PC-9 (cell line): ENCODE data around the gene C3orf33. TPM values are rescaled to one million over a fixed set of nuclear protein-coding genes. Genes with fewer than 3 reads are reported as not detected.
A peak's percentile ranks its signal among the peaks of the same experiment; 100 is the strongest.

Experiments used
- BruUV-seq: library from RNA; stranded (reverse); fragments of 400-500 nt; replicated peaks from 2 replicates; lab custom pipeline; 2021; lab: Mats Ljungman, UMichigan
- CTCF ChIA-PET: fragments of 300-600 bp; sonication (Branson Sonifier 250); formaldehyde crosslinking; loops from one replicate; lab custom pipeline; 2022; ENCODE audit warnings: antibody characterized with exemption; lab: Charles Lee
- POLR2A ChIA-PET: fragments of 300-600 bp; sonication (Branson Sonifier 250); formaldehyde crosslinking; loops from one replicate; lab custom pipeline; 2022; ENCODE audit warnings: antibody characterized with exemption; ENCODE audit not compliant: unreplicated experiment; lab: Charles Lee
- DNase-seq, 2 experiments: peaks; one replicate each; pipeline versions ENCODE4 v3.0.0 to v3.0.0-alpha.2; 2015 to 2022; ENCODE audit warnings: mixed read lengths in 1 of 2
- H2AFZ ChIP-seq: fragments of 200-600 bp; sonication (generic); 2 replicates; pipeline ENCODE4 v1.8.1; 2017; ENCODE audit warnings: antibody characterized with exemption
- H3F3A ChIP-seq: fragments of 200-600 bp; sonication (generic); 2 replicates; pipeline ENCODE4 v1.8.1; 2017; ENCODE audit warnings: antibody characterized with exemption, mild to moderate bottlenecking, low read depth; ENCODE audit not compliant: insufficient read depth
- H3K27ac ChIP-seq: fragments of 200-600 bp; sonication (generic); 2 replicates; pipeline ENCODE4 v1.6.1; 2016; ENCODE audit warnings: mixed run types
- H3K27me3 ChIP-seq: fragments of 200-600 bp; sonication (generic); 2 replicates; pipeline ENCODE4 v1.6.1; 2016; ENCODE audit warnings: low read depth, mixed run types; ENCODE audit not compliant: insufficient read depth
- H3K36me3 ChIP-seq: fragments of 200-600 bp; sonication (generic); 2 replicates; pipeline ENCODE4 v1.6.1; 2016; ENCODE audit warnings: low read depth, mixed run types
- H3K4me1 ChIP-seq: fragments of 200-600 bp; sonication (generic); replicated peaks from 2 replicates; pipeline ENCODE4 v1.6.1; 2016; ENCODE audit warnings: mixed run types; ENCODE audit not compliant: insufficient read depth
- H3K4me2 ChIP-seq: fragments of 200-600 bp; sonication (generic); 2 replicates; pipeline ENCODE4 v1.6.1; 2017; ENCODE audit warnings: mixed run types
- H3K4me3 ChIP-seq: fragments of 200-600 bp; sonication (generic); 2 replicates; pipeline ENCODE4 v1.6.1; 2016; ENCODE audit warnings: mixed run types
- H3K79me2 ChIP-seq: fragments of 200-600 bp; sonication (generic); 2 replicates; pipeline ENCODE4 v1.6.1; 2017; ENCODE audit warnings: low read depth, mixed run types
- H3K9me2 ChIP-seq: fragments of 200-600 bp; sonication (generic); 2 replicates; pipeline ENCODE4 v1.8.1; 2017; ENCODE audit warnings: mild to moderate bottlenecking; ENCODE audit not compliant: insufficient read depth
- H3K9me3 ChIP-seq: fragments of 200-600 bp; sonication (generic); 2 replicates; pipeline ENCODE4 v1.8.1; 2016; ENCODE audit warnings: low read depth; ENCODE audit not compliant: insufficient read depth
- H4K20me1 ChIP-seq: fragments of 200-600 bp; sonication (generic); 2 replicates; pipeline ENCODE4 v1.8.1; 2017; ENCODE audit not compliant: insufficient read depth
- EZH2 ChIP-seq: fragments of 200-600 bp; sonication (generic); IDR thresholded peaks from 2 replicates; pipeline ENCODE4 v1.8.0; 2017; ENCODE audit warnings: antibody characterized with exemption, low read depth
- intact Hi-C: fragments of 100-400 bp; cut with micrococcal nuclease; formaldehyde crosslinking; loops from one replicate; pipeline ENCODE4 v1.10.0; 2022; ENCODE audit not compliant: unreplicated experiment
- total RNA-seq: library from RNA; stranded (reverse); gene quantifications from 2 replicates; pipeline ENCODE4 v1.2.3, GENCODE V29; 2021
- TF ChIP-seq, protein P1 (sequence below): fragments of 200-600 bp; sonication (generic); conservative IDR thresholded peaks from 2 replicates; pipeline ENCODE4 v1.6.1; 2017; ENCODE audit warnings: mixed run types, antibody characterized with exemption, mild to moderate bottlenecking, moderate library complexity

Gene C3orf33
- total RNA-seq, 1 experiment from 2014 or later: 1.1 TPM

DNA sequence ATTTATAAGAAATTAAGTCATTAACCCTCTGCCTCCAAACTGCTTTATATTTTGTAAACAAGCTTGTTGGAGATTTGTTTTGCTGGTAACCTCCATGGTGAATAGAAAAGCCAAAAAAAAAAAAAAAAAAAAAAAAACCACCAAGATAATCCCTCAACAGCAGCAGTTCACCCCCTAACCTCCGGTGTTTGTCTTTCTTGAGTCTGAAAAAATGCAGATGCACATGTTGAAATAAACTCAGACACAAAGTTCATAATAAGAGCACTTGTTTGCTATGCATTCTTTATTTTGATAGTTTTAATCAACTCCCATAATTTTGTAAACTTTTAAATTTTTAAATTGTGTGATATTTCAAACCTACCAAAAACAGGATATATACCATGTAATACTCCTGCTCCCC is 59.4 kb downstream of the C3orf33 start:
- BruUV-seq: no TSS peak
- no peak overlapping the region for H2AFZ ChIP-seq
- no peak for DNase-seq
- H3K4me2 ChIP-seq: no peak overlapping the region
- H3F3A ChIP-seq: peaks cover 11% of the 10 kb centered on the region; the same call in 1 of the 2 replicates
- H3K36me3 ChIP-seq: no peaks in the 10 kb centered on the region
- ChIA-PET POLR2A (no interaction called here), CTCF (no interaction called here)
- no peaks in the 10 kb centered on the region for H3K9me2 ChIP-seq
- no peaks in the 10 kb centered on the region for H3K9me3 ChIP-seq
- H3K27ac ChIP-seq: no peak overlapping the region
- H4K20me1 ChIP-seq: no peaks in the 10 kb centered on the region
- no peak overlapping the region for H3K4me3 ChIP-seq
- H3K27me3 ChIP-seq: no peaks in the 10 kb centered on the region
- H3K4me1 ChIP-seq: peaks cover 32% of the 10 kb centered on the region
- TF ChIP-seq, protein P1, sequence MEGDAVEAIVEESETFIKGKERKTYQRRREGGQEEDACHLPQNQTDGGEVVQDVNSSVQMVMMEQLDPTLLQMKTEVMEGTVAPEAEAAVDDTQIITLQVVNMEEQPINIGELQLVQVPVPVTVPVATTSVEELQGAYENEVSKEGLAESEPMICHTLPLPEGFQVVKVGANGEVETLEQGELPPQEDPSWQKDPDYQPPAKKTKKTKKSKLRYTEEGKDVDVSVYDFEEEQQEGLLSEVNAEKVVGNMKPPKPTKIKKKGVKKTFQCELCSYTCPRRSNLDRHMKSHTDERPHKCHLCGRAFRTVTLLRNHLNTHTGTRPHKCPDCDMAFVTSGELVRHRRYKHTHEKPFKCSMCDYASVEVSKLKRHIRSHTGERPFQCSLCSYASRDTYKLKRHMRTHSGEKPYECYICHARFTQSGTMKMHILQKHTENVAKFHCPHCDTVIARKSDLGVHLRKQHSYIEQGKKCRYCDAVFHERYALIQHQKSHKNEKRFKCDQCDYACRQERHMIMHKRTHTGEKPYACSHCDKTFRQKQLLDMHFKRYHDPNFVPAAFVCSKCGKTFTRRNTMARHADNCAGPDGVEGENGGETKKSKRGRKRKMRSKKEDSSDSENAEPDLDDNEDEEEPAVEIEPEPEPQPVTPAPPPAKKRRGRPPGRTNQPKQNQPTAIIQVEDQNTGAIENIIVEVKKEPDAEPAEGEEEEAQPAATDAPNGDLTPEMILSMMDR: no peak
- TF ChIP-seq EZH2: no peak
- intact Hi-C loops: loop anchor here (10.0 kb wide), 1 partner anchor 58 kb away; the partner anchor contains the start of gene C3orf33
- no peaks in the 10 kb centered on the region for H3K79me2 ChIP-seq

DNA sequence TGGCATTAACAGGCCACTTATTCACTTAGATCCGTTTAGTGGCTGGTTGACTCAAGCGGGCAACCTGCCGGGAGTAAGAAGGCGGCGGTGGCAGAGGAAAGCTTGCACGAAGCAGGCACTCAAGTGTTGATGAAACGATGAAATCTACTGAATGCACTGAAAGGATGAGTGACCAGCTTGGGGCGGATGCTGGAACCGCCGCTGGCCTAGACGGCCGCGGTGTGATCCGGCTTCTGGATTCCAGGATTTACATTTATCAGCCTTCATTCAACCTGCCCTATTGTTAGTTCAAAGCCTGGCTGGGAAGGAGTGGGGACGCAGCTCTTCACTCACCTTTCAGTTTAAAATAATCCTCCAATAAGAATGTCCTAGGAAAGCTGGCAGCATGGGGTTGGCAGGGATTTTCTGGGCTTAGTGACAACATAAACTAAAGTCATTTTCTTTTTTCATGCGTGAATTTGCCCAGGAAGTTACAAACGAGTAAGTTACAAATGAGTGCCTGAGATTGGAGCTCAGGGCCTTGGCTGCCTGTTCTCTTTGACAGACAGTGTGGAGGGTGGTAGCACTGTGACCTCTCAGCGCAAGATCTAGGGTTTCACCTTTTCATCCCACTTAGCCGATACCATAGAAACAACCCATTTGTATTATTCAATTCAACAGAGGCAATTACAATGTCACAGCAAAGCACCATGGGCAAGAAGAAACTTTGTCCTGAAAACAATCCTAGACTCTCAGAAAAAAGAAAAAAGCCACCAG is 60.1 kb downstream of the C3orf33 start:
- TF ChIP-seq EZH2: no peak
- peaks cover 11% of the 10 kb centered on the region; the same call in 1 of the 2 replicates for H3F3A ChIP-seq
- intact Hi-C loops: loop anchor here (2.0 to 10.0 kb wide), 2 partner anchors 59 to 109 kb away; partner anchors contain the start of genes C3orf33 and SLC33A1
- H3K9me3 ChIP-seq: no peaks in the 10 kb centered on the region
- no peak overlapping the region for H3K27ac ChIP-seq
- no peak overlapping the region for H2AFZ ChIP-seq
- H3K4me2 ChIP-seq: no peak overlapping the region
- no peaks in the 10 kb centered on the region for H3K9me2 ChIP-seq
- CTCF ChIA-PET: no interaction called here
- no peak for DNase-seq
- no peak overlapping the region for H3K4me3 ChIP-seq
- no peaks in the 10 kb centered on the region for H3K27me3 ChIP-seq
- H3K4me1 ChIP-seq: peaks cover 33% of the 10 kb centered on the region
- no peaks in the 10 kb centered on the region for H3K36me3 ChIP-seq
- BruUV-seq: no TSS peak
- H3K79me2 ChIP-seq: no peaks in the 10 kb centered on the region
- POLR2A ChIA-PET: no interaction called here
- H4K20me1 ChIP-seq: no peaks in the 10 kb centered on the region

DNA sequence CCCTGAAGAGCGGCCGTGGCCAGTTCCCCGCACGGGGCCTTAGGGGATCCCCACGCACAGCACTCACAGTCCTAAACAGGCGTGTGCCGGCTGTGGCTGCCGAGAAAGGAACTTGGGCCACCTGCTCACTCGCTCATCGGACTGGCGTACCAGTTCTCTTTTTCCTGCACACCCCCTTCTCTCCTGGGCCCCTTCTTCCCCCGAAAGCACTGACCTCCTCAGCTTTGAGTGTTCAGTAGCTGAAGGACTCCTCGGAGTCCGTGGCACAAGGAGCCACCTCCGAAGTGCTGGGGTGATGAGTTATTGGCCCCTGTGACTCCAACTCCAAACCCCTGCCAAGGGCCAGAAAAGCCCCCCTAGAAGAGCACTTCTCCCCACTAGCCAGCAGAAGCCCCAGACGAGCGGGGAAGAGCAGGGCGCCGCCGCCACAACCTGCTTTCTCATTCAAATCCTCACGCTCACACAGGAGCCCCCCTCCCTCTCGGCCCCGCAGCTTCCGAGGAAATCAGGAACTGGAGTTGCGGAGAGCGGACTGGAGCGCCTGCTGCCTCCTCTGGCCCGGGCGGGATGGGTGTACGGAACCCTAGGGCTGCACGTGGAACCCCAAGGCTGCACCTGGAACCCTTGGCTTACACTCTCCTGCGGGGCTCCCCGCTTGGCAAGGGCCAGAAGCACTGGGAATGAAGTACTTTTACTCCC is 61.3 kb downstream of the C3orf33 start, which contains the start of gene PLCH1:
Gene PLCH1 (minus strand): TSS at position 446 of the 699 bp plus-strand sequence. CDS start 40,847 bp downstream, outside the sequence.
- Histone ChIP-seq H4K20me1 (no peaks in the 10 kb centered on the region), H3K27me3 (no peaks in the 10 kb centered on the region), H3K4me2 (peak within 1 kb of the TSS; percentile 87), H3K36me3 (no peaks in the 10 kb centered on the region), H3K4me3 (peak within 1 kb of the TSS; percentile 85), H3K9me2 (no peaks in the 10 kb centered on the region), H3K4me1 (peaks cover 33% of the 10 kb centered on the region), H3K27ac (no peak within 1 kb of the TSS), H3K9me3 (no peaks in the 10 kb centered on the region), H2AFZ (peak within 1 kb of the TSS; percentile 100), H3K79me2 (no peaks in the 10 kb centered on the region), H3F3A (peaks cover 11% of the 10 kb centered on the region; the same call in 1 of the 2 replicates)
- no TSS peak for BruUV-seq
- CTCF ChIA-PET: no interaction called here
- intact Hi-C loops: loop anchor here (2.0 to 10.0 kb wide), 3 partner anchors 60 to 128 kb away; partner anchors contain the start of genes C3orf33, GMPS and SLC33A1
- TF ChIP-seq EZH2: no peak
- TF ChIP-seq, protein P1: no peak
- POLR2A ChIA-PET: interaction anchor here (0.5 kb wide), 1 partner anchor 811 kb away, joined by 3 read pairs; no protein-coding TSS in a partner anchor
- DNase-seq: peak in 1 of 2 experiments; percentile 68
